Skeletal muscle cell (primary cell): ENCODE data around the gene DBNL.

ENCODE experiments used
- DNase-seq: peaks from one replicate; pipeline ENCODE4 v3.0.0-alpha.2; 2010; ENCODE audit warnings: low read depth
- H3K4me3 ChIP-seq: 2 replicates; pipeline ENCODE4 v1.5.1; 2011; ENCODE audit warnings: low read depth, mild to moderate bottlenecking, control low read depth, low read length, moderate library complexity

Gene DBNL

DNA sequence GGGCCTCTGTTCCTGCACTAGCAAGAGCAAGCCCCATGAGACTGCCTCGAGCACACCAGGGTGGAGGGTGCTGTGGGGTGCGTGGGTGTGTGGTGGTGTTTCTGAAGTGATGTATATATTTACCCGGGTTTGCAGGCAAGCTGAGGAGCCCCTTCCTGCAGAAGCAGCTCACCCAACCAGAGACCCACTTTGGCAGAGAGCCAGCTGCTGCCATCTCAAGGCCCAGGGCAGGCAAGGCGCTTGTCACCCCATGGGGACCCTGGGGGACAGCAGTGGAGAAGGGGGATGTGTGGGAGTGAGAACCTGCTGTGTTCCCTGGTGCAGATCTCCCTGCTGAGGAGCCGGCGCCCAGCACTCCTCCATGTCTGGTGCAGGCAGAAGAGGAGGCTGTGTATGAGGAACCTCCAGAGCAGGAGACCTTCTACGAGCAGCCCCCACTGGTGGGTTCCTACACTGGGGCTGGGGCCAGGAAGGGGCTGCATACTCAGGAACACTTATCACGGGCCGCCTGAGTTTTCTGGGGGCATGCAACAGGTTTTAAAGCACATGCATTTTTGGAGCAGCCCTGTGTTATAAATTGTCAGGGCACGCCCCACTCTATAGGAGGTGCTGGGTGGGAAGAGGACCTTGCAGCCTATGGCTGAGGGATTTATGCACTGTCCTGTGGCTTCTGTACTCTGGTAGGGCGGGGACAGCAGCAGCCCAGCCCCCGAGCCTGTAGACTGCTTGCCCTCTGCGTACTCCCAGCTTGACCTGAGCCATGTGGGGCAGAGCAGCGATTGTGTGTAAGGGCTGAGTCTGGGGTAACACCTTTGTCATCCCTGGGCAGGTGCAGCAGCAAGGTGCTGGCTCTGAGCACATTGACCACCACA is 15.0 kb downstream of the DBNL start:
- no peak overlapping the region for H3K4me3 ChIP-seq

DNA sequence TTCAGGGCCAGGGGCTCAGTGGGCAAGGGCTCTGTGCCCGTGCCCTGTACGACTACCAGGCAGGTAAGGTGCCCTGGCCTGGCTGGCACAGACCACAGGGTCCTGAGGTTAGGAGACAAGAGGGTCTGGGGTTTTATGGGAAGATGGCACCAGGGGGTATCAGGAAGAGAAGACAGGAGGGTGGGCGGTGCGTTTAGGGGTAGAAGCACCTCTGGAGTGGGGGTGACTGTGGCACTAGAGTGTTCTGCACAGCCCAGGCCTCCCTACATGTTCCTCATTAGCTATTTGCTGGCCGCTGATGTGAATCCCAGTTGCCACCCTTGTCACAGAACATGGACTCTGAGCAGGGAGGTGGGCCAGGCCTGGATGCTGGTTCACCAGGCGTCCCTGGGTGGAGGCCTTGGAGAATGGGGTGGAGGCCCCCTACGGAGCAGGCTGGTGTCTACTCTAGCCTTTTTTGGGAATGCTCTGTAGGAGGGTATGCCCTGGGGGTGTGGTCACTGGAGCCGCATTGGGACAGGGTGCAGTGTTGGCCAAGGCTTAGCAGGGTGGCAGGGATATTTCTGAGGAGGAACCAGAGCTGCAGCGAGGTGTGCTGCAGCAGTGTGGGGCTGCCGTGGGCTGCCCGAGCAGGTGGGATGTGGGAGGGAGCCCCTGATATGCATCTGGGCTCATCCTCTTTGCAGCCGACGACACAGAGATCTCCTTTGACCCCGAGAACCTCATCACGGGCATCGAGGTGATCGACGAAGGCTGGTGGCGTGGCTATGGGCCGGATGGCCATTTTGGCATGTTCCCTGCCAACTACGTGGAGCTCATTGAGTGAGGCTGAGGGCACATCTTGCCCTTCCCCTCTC is 15.8 kb downstream of the DBNL start:
- no peak overlapping the region for H3K4me3 ChIP-seq
- no peak for DNase-seq

More for the DNA sequence above, 15.0 kb downstream of the DBNL start:
- no peak for DNase-seq

DNA sequence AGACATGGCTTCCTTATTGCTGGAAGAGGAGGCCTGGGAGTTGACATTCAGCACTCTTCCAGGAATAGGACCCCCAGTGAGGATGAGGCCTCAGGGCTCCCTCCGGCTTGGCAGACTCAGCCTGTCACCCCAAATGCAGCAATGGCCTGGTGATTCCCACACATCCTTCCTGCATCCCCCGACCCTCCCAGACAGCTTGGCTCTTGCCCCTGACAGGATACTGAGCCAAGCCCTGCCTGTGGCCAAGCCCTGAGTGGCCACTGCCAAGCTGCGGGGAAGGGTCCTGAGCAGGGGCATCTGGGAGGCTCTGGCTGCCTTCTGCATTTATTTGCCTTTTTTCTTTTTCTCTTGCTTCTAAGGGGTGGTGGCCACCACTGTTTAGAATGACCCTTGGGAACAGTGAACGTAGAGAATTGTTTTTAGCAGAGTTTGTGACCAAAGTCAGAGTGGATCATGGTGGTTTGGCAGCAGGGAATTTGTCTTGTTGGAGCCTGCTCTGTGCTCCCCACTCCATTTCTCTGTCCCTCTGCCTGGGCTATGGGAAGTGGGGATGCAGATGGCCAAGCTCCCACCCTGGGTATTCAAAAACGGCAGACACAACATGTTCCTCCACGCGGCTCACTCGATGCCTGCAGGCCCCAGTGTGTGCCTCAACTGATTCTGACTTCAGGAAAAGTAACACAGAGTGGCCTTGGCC is 16.6 kb downstream of the DBNL start:
- DNase-seq = no peak
- no peak overlapping the region for H3K4me3 ChIP-seq

DNA sequence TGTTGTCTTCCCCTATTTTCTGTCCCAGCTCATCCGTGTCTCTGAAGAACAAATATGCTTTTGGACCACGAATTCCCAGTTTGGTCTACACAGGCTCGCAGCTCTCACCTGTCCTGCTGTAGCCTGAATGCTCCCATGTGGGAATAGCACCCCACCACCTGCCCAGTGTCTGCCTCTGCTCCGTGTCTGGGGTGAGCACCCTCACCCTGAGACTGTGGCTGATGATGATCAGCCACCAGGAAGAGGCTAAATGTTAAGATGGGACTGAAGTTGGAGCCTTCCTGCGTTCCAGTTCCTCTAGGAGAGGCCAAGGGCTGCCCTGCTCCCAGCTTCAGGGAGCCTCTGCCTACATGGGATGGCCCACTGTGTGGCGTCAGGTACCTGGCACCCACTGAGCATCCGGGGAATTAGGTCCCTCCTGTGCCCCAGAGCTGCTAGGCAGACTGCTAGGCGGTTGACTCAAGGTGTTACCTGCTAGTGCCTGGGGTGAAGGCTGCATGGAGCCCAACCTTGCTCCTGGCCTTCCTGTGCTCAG is 17.2 kb downstream of the DBNL start:
- no peak for DNase-seq
- H3K4me3 ChIP-seq = no peak overlapping the region

DNA sequence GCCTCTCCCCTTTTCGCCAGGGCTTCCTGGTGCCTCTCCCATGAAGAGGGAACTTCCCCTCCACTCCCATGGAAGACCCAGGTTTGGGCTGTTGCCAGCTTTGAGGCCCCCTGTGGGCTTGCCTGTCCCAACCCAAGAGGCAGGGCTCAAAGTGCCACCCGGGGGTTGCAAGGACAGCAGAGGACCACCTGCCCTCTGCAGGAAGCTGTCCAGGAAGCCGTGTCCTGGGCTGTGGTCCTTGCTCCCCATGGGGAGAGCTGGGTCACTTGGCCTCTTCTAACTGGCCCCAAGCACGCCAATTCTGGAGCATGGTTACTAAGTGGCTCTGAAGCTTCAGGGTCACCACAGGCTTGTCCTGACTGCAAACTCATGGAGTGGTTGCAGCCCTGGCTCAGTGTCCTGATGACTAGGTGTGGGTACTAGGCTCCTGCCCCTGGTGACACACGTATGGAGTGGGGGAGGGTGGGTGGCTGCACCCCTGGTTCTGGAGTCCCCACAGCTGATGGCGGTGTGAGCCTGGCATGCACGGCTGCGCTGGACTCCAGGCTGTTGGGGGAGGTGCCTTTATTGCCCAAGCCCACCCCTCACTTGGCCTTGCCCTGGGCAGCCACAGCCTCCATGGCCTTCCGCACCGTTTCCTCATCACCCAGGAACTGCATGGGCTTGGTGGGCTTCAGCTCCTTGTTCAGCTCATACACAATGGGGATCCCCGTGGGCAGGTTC is 17.8 kb downstream of the DBNL start:
- no peak overlapping the region for H3K4me3 ChIP-seq
- no peak for DNase-seq

DNA sequence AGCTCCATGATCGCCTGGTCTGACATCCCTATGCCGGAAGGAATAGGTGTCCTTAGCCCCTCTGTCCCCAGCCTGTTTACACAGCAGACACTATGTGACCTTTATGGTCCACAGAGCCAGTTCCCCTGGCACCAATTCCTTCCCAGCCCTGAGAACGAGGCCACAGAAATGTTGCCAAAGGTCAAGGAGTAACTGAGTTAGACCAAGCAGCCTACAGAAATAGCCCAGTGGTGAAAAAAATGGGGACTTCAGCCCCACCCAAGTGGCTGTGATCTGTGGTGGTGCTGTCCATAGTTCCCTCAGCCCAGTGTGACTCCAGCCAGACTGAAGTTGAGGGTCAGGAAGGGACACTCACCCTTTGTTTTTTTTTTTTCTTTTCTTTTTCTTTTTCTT is 18.4 kb downstream of the DBNL start:
- no peak overlapping the region for H3K4me3 ChIP-seq
- DNase-seq = no peak

DNA sequence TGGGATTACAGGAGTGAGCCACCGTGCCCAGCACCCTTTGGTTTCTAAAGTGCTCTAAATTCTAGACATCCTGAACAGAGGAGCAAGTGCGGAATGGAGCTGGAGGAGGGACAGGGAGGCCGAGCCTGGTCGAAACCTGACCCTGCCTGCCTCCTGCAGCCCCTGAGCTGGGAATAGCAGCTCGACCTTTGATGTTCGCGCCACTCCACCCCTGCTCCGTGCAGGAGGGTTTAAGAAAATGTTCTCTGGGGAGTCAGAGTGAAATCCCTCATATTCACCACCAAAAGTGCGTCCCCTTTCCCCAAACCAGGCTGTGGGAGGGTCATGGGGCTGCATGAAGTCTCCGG is 19.0 kb downstream of the DBNL start:
- DNase-seq = no peak
- no peak overlapping the region for H3K4me3 ChIP-seq

DNA sequence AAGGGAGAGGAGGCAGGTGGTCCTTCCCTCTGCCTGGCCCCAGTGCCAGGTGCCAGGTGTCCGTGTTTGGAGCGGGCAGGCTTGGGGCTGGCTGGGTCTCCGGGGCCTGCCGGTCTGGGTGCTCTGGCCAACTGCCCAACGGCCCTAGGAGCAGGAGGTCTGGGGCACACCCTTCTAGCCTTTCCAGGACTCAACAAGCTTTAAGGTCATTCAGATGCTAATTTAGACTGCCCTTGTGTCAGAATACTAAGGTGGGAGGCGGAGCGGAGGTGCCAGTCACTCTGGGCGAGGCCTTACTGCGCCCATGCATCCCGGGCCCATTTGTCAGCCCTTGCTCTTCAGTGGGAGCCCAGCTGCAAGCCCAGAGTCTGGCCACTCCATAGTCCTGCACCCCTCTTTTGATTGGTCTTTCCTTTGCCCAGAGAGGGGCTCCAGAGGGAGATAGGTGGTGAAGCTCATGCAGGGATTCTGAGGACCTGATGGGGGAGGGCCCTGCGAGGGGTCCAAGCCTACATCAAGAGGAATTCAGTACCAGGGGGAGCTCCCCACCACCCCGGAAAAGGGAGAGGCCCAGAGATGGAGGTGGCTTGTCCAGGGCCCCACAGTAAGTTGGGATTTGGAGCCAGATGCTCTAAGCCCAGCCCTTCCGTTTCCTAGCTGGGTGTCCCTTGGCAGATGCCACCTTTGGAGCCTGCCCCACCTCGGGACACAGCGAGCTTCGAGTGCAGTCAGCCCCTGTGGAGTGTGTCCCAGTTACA is 19.6 kb downstream of the DBNL start:
- no peak overlapping the region for H3K4me3 ChIP-seq
- no peak for DNase-seq

DNA sequence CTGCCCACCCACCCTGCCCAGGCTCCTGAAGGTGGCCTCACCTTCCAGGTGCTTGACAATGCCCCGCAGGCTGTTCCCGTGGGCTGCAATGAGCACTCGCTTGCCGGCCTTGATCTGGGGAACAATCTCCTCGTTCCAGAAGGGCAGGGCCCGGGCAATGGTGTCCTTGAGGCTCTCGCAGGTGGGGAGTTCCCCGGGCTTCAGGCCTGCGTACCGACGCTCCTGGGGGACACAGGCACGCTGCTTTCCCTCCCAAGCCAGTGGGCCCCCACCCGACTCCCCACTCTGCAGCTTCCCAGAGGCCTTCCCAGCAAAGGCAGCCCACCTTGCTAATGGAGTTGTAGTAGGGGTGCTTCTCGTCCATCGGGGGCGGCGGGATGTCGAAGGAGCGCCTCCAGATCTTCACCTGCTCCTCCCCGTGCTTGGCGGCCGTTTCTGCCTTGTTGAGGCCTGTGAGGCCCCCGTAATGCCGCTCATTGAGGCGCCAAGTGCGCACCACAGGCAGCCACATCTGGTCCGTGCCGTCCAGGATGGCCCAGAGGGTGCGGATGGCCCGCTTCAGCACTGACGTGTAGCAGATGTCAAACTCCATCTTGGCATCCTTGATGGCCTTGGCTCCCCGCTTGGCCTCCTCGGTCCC is 20.4 kb downstream of the DBNL start:
- no peak overlapping the region for H3K4me3 ChIP-seq
- no peak for DNase-seq

DNA sequence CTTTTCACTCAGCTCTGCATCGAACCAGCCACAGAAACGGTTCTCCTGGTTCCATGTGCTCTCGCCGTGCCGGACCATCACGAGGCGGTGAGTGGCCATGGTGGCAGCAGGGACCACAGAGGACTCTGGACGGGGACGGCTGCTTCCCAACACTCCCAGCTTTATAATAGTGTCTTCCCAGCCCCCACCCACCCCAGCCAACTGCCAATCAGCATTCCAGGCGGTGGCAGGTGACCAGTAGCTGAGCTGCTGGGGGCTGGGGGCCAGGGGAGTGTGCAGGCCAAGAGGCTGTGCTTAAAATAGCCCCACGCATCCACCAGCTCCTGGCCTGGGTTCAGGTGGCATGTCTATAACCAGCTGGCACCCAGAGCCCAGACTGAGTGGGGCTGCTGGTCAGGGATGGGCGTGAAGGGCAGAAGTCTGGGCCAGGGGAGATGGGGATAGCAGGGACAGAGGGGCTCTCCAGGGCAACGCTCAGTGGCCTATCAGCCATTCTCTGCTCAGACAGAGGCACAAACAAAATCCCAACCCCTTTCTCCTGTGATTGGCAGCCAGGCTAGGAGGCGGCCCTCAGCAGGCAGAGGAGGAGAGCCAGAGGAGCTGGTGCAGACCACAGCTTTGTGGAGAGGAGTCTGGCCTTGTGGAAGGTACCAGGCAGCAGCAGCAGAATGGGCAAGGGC is 21.1 kb downstream of the DBNL start, which contains the start of gene PGAM2:
Gene PGAM2, minus strand, starts transcription at position 137 of the 680 bp plus-strand sequence. Its CDS starts 38 bp downstream, at position 99.
- no peak for DNase-seq

DNA sequence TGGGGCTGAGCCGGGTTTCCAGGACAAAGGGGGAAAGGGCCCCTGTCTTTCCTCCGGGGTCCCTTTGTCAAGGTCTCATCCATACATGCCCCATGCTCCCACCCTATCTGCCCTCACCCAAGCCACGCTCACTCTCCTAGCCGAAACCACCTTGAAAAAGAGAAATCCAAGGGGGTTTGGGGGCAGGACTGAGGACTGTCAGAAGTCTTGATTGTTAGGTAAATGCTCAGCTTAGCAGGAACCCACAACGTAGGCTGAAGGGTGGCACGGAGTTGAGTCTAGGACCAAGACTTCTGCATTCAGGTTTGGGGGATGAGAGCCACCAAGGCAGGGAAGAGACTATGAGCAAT is 21.6 kb downstream of the DBNL start:
- DNase-seq = no peak
- H3K4me3 ChIP-seq = no peak overlapping the region

More for the DNA sequence above, 21.1 kb downstream of the DBNL start, which contains the start of gene PGAM2:
- H3K4me3 ChIP-seq = no peak within 1 kb of the TSS

DNA sequence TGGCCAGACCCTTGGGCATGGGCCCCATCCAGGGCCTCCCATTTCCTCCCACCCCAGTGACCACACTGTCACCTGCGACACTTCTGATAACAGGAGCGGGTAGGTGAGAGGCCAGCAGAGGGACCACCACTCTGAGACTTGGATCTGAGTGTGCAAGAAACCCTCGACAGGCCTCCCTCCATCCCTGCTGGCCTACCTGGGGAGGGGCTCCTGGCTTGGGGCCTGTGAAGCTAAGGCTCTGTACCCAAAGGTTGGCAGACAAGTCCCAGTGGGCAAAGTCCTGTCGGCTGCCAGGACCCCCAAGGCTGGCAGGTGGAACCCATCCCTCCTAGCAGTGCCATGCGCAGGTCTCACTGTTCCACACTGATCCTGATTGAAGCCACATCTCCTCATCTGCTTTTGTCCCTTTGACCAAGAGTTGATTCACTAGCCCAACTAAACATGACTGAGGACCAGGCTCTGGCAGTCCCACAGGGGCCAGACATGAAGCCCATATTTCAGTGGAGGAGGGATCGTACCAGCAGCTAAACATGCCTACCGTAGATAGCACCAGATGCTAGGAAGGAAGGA is 22.1 kb downstream of the DBNL start:
- DNase-seq = no peak
- no peak overlapping the region for H3K4me3 ChIP-seq

DNA sequence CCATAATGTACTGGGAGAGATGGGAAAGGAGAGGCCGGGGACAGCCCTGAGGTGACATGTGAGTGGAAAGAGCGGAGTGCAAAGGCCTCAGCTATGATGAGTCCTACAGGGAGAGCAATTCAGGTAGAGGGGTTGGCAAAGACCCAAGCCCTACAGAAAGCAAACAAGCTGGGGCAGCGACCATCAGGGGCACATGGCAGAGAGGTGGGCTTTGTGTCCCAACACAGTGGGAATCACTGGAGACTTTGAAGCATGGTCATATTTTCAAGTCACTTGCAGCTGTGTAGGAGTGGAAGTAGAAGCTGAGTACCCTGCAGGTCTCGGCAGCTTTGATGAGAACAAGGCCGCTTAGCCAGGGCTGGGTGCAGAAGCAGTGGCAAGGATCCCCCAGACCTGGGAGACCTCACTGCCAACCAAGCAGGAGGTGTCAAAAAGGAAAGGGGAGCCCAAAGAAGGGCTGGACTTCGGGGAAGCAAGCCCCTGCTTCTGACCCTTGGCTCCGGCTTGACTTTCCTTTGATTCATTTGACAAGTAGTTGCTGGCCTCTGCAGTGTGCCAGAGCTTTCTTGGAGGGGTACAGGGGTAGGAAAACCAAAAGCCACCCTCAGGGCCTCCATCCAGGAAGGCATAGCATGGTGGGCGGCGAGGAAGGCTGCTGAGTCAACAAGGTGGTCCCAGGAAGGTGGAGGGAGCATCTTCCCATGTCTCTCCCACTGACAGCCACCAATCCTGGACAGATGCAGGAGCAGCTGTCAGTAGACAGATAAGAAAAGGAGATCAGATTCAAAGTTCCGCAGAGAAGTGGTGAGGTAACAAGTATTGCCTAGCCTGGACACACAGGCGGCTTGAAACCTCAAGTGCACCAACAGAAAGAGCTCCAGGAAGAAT is 22.8 kb downstream of the DBNL start:
- no peak for DNase-seq
- no peak overlapping the region for H3K4me3 ChIP-seq

DNA sequence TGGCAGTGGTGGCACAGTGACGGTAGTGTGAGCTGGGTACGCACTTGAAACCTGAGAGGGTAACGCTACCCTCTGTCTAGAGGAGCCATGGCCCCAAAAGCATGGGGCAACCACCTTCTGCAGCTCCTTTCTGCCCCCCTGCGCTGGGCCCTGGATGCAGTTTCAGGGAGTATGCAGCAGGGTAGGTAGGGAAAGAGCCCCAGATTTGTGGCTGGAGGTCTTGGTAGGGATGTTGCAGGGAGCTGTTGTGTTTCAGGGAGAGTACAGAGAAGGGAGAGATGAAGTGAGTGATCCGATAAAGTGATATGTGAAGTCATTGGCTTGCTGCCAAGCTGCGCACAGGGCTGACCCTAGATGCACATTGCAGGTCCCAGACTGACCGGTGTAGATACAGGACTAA is 23.6 kb downstream of the DBNL start:
- no peak for DNase-seq
- H3K4me3 ChIP-seq = no peak overlapping the region

DNA sequence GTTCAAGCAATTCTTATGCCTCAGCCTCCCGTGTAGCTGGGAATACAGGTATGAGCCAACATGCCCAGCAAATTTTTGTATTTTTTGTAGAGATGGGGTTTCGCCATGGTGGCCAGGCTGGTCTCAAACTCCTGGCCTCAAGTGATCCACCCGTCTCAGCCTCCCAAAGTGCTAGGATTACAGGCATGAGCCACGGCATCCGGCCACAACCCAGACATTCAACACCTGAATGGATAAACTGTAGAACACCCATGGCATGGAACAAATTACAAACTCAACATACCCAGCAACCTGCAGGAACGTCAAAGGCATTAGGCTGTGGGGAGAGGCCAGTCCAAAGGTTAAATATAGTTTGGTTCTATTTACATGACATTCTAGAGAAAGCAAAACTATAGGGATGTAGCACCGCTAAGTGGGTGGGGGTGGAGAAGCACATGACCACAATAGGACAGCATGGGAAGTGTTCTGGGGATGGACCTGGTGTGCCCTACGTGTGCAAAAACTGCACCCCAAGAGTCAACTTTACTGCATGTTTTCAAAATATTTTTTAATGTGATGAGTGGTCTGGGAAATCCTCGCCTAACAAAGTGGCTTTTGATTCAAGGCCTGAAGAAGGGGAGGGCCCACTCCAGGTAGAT is 27.3 kb downstream of the DBNL start:
- H3K4me3 ChIP-seq = no peak overlapping the region
- no peak for DNase-seq
